Measurements from ENCODE around the gene TMEM120B.
"Not testable (repeated sequence)": the region's sequence is repeated elsewhere in the genome, so short reads cannot be mapped to it uniquely, and the experiment has no call there.

Gene TMEM120B

GRCh38 chr12:121712461-121713256 lies at the start of gene TMEM120B:
TSS of gene TMEM120B (plus strand) at chr12:121712752. CDS start at chr12:121712896, 144 bp downstream.
- H3K4me3 ChIP-seq (replicated peaks; ENCODE audit: low read depth, low read length): peak within 1 kb of the TSS; percentile 89
- no peak for TF ChIP-seq CTCF (IDR thresholded peaks at IDR 0.05; ENCODE audit: low read length, missing control alignments)
- DNase-seq (ENCODE audit: low read depth): peak; percentile 72

DNA sequence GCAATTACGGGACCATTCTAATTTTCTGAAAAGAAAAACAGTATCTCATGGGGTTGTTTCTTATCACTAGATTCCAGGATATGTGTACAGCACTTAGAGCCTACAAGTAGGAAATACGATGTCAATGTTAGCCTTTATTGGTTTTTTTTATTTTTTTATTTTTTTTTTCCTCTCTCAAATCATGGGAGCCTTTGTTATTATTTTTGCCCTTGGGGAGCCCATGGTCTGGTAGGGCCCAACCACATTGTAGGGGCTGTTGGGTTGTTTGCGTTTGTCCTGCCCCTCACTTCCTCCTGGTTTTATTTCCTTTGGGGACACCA lies 49.0 kb upstream of the TMEM120B start:
- H3K4me3 ChIP-seq (replicated peaks; ENCODE audit: low read depth, low read length): no peak overlapping the region
- TF ChIP-seq CTCF (IDR thresholded peaks at IDR 0.05; ENCODE audit: low read length, missing control alignments): no peak
- no peak for DNase-seq (ENCODE audit: low read depth)

- not testable (repeated sequence) for H3K4me3 ChIP-seq (replicated peaks; ENCODE audit: low read depth, low read length)
- DNase-seq (ENCODE audit: low read depth): peak; percentile 18
Measured at GRCh38 chr12:121666829-121667228, 45.7 kb upstream of the TMEM120B start.

DNA sequence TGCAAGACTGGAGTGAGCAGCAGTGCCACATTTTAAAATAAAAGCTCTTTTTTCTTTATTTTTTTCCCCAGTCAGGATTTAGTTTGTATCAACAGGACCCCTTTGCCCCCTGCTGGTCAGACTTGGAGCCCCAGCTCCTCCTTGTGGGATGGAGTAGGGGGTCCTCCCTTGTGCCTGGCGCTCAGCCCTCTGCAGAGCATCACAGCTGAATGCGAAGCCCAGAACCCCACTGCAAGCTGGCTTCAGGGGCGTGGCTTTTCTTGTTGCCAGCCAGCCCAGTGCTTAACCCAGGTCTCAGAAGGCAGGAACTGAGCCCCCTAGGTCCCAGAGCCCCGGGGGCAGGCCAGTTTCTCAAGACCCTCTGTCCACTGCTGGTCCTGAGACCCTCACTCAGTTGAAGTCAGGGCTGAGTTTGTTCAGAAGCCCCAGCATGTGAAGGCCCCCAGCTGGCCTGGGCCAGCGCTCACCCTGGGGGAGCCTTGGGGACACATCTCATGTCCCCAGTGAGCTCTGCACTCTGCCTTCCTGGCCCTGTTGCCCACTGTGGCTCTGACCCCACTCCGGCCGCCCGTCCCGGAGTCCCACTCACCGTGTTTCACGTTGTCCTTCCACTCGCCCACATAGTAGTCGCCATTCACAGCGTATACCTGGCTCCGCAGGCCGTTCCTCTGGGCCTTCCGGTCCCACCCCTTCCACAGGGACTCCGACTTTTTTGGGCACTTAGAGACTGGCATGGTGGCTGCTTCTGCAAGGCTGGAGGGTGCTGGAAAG lies 43.6 kb upstream of the TMEM120B start:
- TF ChIP-seq CTCF (IDR thresholded peaks at IDR 0.05; ENCODE audit: low read length, missing control alignments): peak; percentile 67
- no peak overlapping the region for H3K4me3 ChIP-seq (replicated peaks; ENCODE audit: low read depth, low read length)
- DNase-seq (ENCODE audit: low read depth): peak; percentile 58

DNA sequence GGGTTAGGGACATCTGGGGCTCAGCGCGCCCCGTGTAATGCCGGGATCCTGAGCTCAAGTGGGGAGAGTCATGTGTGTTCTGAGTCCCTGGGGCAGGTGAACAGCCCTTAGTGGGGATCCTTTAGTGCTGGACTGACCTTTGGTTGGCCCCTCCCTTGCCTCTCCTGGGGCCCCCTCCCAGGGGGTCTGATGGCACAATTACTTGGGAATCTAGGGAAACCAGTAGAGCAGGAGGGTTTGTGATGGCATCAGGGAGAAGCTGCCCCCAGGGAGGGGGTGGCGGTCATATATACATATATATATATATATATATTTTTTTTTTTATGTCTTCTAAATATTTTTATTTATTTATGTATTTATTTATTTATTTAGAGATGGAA lies 43.0 kb upstream of the TMEM120B start, which contains the start of gene MORN3:
MORN3 (minus strand) TSS at position 134 of the 380 bp plus-strand sequence. CDS start 171 bp downstream, outside the sequence.
- no peak for DNase-seq (ENCODE audit: low read depth)
- no peak within 1 kb of the TSS for H3K4me3 ChIP-seq (replicated peaks; ENCODE audit: low read depth, low read length)
- no peak for TF ChIP-seq CTCF (IDR thresholded peaks at IDR 0.05; ENCODE audit: low read length, missing control alignments)

DNA sequence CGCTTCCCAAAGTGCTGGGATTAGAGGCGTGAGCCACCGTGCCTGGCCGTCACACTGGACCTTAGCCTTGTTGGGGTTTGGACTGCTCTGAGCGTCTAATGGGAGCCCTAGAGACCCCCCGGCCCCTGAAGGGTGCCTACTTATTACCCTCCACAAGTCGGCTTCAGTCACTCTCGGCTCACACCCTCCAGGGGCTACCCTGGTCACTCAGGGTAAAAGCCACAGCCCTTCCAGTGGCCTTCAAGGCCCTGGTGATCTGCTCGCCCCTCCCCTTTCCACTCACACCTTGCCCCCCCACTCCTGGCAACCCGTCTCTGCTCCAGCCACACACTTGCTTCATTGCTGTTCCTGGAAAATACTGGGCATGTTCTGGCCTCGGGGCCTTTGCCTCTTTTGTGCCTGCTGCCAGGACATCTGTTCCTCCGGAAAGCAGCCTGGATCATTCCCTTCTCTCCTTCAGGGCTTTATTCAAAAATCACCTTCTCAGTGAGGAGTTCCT lies 39.5 kb upstream of the TMEM120B start:
- TF ChIP-seq CTCF (IDR thresholded peaks at IDR 0.05; ENCODE audit: low read length, missing control alignments): no peak
- H3K4me3 ChIP-seq (replicated peaks; ENCODE audit: low read depth, low read length): no peak overlapping the region
- no peak for DNase-seq (ENCODE audit: low read depth)

DNA sequence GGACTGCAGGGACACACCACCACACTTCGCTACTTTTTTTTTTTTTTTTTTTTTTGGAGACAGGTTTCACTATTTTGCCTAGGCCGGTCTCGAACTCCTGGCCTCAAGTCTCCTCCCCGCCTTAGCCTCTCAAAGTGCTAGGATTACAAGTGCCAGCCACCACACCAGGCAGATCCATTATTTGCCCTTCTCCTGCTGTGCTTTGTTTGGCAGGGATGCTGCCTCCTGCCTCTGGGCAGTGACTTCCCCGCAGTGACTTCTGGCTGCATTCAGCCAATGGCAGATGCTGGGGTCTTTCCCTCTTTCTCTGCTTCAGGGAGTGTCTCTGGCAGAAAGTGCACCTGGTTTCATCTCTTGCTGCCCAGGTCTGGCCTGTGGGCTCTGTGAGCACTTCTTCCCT lies 36.4 kb upstream of the TMEM120B start:
- DNase-seq (ENCODE audit: low read depth): no peak
- H3K4me3 ChIP-seq (replicated peaks; ENCODE audit: low read depth, low read length): no peak overlapping the region
- TF ChIP-seq CTCF (IDR thresholded peaks at IDR 0.05; ENCODE audit: low read length, missing control alignments): no peak

Data from fibroblast of pulmonary artery (primary cell).